ENCODE measurements around the gene LRRC61. TPM values are rescaled to one million over a fixed set of nuclear protein-coding genes. Genes with fewer than 3 reads are reported as not detected.

LRRC61 gene
- total and polyA plus RNA-seq, 11 donors = 1.8 to 9.4 (median 4.6) TPM

- no peak for ATAC-seq
- H3K27ac ChIP-seq = peak overlapping the region in 1 of 12 donors; percentile 93
- no peak for DNase-seq
- no peaks in the 10 kb centered on the region for H3K36me3 ChIP-seq
- WGBS, 4 donors = 70 to 75% (median 73%) methylated on average over 8 to 9 of the region's 9 CpGs
- H3K9me3 ChIP-seq = peaks cover 0 to 8% (median under 1%) of the 10 kb centered on the region in 12 donors
- peaks cover 0 to 42% (median 7%) of the 10 kb centered on the region in 9 donors for H3K27me3 ChIP-seq
- intact Hi-C loops (cut with DNase I) = no loop called here
- peaks cover 0 to 27% (median 12%) of the 10 kb centered on the region in 12 donors for H3K4me1 ChIP-seq
- peak overlapping the region in 4 of 12 donors; percentile 48 to 65 (median 64) for H3K4me3 ChIP-seq
- no peak for TF ChIP-seq POLR2A (IDR thresholded peaks at IDR 0.05)
- no peak for TF ChIP-seq CTCF (IDR thresholded peaks at IDR 0.05)
Observed at GRCh38 chr7:150339409-150339809, 16.3 kb downstream of the LRRC61 start.

- intact Hi-C loops (cut with DNase I) = no loop called here
- peak overlapping the region in 6 of 12 donors; percentile 0 to 93 (median 26) for H3K27ac ChIP-seq
- peaks cover 0 to 42% (median 7%) of the 10 kb centered on the region in 9 donors for H3K27me3 ChIP-seq
- H3K4me3 ChIP-seq = peak overlapping the region; percentile 8 to 65 (median 48)
- H3K4me1 ChIP-seq = peaks cover 0 to 27% (median 12%) of the 10 kb centered on the region in 12 donors
- 12 to 22% (median 14%) methylated on average over 20 to 39 of the region's 39 CpGs for WGBS, 4 donors
- H3K9me3 ChIP-seq = peaks cover 0 to 10% (median 2%) of the 10 kb centered on the region in 12 donors
- ATAC-seq = peak; percentile 53 to 68 (median 64)
- no peaks in the 10 kb centered on the region for H3K36me3 ChIP-seq
- DNase-seq = peak in 2 of 5 donors; percentile 53 to 75
- TF ChIP-seq POLR2A (IDR thresholded peaks at IDR 0.05) = no peak
- no peak for TF ChIP-seq CTCF (IDR thresholded peaks at IDR 0.05)
Observed at GRCh38 chr7:150340024-150340749, 17.0 kb downstream of the LRRC61 start.

DNA sequence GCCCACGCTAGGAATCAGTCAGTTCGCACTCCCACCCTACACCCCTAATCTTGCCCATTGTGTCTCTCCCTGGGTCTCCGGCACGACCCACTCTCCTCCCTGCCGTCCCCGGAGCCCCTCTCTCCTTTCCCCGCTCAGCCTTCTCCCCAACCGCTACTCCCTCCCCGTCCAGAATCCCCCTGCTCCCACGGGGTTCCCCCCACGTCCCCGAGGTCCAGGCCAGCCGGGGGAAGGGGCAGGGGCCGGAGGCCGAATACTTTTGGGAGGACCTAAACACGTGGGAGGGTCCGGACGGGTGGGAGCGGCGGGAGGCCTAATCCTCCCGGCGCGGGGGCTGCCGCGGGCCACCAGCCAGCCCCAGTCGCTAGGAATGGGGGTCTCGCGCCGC is 17.7 kb downstream of the LRRC61 start:
- WGBS, 4 donors = 19 to 46% (median 26%) methylated on average over 20 to 29 of the region's 29 CpGs
- TF ChIP-seq CTCF (IDR thresholded peaks at IDR 0.05) (no peak), POLR2A (IDR thresholded peaks at IDR 0.05) (no peak)
- no peak for DNase-seq
- H3K4me1 ChIP-seq = peaks cover 0 to 27% (median 12%) of the 10 kb centered on the region in 12 donors
- H3K27me3 ChIP-seq = peaks cover 0 to 42% (median 7%) of the 10 kb centered on the region in 9 donors
- H3K27ac ChIP-seq = peak overlapping the region in 6 of 12 donors; percentile 0 to 93 (median 46)
- no peaks in the 10 kb centered on the region for H3K36me3 ChIP-seq
- H3K4me3 ChIP-seq = peak overlapping the region; percentile 8 to 65 (median 48)
- intact Hi-C loops (cut with DNase I) = no loop called here
- ATAC-seq = peak in 1 of 4 donors; percentile 6
- peaks cover 0 to 10% (median 2%) of the 10 kb centered on the region in 12 donors for H3K9me3 ChIP-seq
